ENCODE results near the gene MRPL45.

DNA sequence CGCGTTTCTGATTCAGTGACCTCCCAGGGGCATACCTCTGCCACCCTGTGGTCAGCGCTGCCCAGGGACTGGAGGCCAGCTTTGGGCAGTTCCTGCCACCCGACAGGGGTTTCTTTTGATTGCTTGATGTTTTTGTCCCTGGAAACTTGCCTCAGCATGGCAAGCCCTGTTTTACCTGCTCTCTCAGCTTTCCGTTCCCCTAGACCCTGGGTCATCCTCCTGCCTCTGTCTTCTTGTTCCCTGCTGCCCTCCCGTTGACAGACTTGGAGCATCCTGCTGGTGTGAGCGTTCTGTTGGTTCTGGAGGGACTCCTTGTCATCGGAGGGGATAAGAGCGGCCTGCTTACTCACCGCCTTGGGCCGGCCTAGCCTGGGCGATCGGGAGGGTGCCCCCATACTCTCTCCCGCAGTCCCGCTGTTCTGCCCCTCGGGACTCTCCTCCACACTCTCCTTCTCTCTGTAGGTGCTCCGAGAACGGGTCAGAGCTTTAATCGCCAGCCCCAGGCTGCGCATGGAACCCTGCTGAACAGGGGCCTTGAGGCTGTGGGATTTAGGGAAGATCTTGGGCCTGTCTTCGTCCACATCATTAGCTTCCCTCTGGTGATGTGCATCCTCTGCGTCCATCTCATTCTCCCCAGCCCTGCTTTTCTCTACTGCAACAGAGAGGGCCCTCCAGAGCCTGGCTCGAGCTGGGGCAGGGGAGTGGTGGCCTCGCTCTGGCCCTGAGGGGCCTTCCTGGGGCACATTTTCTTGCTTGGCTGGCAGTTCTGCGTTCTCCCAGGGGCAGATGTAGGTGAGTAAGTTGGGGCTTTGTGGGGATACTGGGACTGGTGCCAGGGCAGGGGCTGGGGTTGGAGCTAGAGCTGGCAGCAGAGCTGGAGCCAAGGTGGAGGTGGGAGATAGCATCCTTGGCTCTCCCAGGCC lies 33.1 kb downstream of the MRPL45 start:
- TF ChIP-seq, protein P1, sequence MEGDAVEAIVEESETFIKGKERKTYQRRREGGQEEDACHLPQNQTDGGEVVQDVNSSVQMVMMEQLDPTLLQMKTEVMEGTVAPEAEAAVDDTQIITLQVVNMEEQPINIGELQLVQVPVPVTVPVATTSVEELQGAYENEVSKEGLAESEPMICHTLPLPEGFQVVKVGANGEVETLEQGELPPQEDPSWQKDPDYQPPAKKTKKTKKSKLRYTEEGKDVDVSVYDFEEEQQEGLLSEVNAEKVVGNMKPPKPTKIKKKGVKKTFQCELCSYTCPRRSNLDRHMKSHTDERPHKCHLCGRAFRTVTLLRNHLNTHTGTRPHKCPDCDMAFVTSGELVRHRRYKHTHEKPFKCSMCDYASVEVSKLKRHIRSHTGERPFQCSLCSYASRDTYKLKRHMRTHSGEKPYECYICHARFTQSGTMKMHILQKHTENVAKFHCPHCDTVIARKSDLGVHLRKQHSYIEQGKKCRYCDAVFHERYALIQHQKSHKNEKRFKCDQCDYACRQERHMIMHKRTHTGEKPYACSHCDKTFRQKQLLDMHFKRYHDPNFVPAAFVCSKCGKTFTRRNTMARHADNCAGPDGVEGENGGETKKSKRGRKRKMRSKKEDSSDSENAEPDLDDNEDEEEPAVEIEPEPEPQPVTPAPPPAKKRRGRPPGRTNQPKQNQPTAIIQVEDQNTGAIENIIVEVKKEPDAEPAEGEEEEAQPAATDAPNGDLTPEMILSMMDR (IDR thresholded peaks at IDR 0.05) = no peak
- no peak for TF ChIP-seq POLR2AphosphoS5 (IDR thresholded peaks at IDR 0.05)
- TF ChIP-seq POLR2A (IDR thresholded peaks at IDR 0.05) = no peak
